Adrenal gland (tissue), 12 donors: Measurements from ENCODE around the gene SNX25. TPM values are rescaled to one million over a fixed set of nuclear protein-coding genes. Genes with fewer than 3 reads are reported as not detected.
"Not testable (repeated sequence)": the region's sequence is repeated elsewhere in the genome, so short reads cannot be mapped to it uniquely, and the experiment has no call there.

Experiments used
- DNase-seq, 7 donors: peaks; one replicate each; pipeline ENCODE4 v3.0.0-alpha.2; 2019 to 2020
- H3K27ac ChIP-seq, 5 donors: fragments of 200-600 bp; sonication (generic) in 4 of 5; 1 replicate in 3 of 5; 2 replicates in 2 of 5; pipeline versions ENCODE4 v1.5.1 to v1.8.0; 2016 to 2020; ENCODE audit warnings: mild to moderate bottlenecking in 1 of 5
- H3K27me3 ChIP-seq: fragments of 200-600 bp; 2 replicates; pipeline ENCODE4 v1.8.0; 2021
- H3K36me3 ChIP-seq, 2 donors: fragments of 200-600 bp; replicated peaks in 1 of 2; 1 replicate in 1 of 2; 2 replicates in 1 of 2; pipeline versions ENCODE4 v1.5.1 to v1.8.0; 2018 to 2022
- H3K4me1 ChIP-seq, 2 donors: fragments of 200-600 bp; replicated peaks in 1 of 2; 1 replicate in 1 of 2; 2 replicates in 1 of 2; pipeline versions ENCODE4 v1.5.1 to v1.8.0; 2018 to 2021
- H3K4me3 ChIP-seq, 4 donors: fragments of 200-600 bp; sonication (generic) in 3 of 4; one replicate each; pipeline ENCODE4 v1.5.1; 2016 to 2018
- H3K9me3 ChIP-seq, 3 donors: fragments of 200-600 bp; sonication (generic) in 1 of 3; replicated peaks in 1 of 3; 1 replicate in 2 of 3; 2 replicates in 1 of 3; pipeline versions ENCODE4 v1.5.1 to v1.8.0; 2016 to 2021
- CTCF ChIP-seq, 6 experiments: fragments of 450-650 bp in 4 of 6; fragments of 200-600 bp in 2 of 6; sonication (generic) in 1 of 6; IDR thresholded peaks; 1 replicate in 5 of 6; 2 replicates in 1 of 6; pipeline versions ENCODE4 v1.5.1 to v1.8.0; 2016 to 2021; ENCODE audit warnings: antibody characterized with exemption in 6 of 6, mild to moderate bottlenecking in 2 of 6, moderate library complexity in 1 of 6
- POLR2A ChIP-seq, 2 donors: fragments of 450-650 bp; IDR thresholded peaks; one replicate each; pipeline ENCODE4 v1.6.1; 2017; ENCODE audit warnings: antibody characterized with exemption in 2 of 2, mild to moderate bottlenecking in 2 of 2, moderate library complexity in 1 of 2
- WGBS, 4 donors: extraction: QIAGEN DNeasy Blood & Tissue Kit in 2 of 4; methylation state at CpG; one replicate each; pipeline versions ENCODE4 v1.1.5 to v1.1.7; 2013 to 2017; 5-methylcytosine and 5-hydroxymethylcytosine counted together
- intact Hi-C, 2 donors: fragments of 100-400 bp; cut with DNase I; formaldehyde crosslinking; loops; one replicate each; pipeline versions ENCODE4 v1.14.1 to v1.15.0; 2022 to 2023
- polyA plus RNA-seq, 3 donors: library from polyadenylated mRNA; stranded (reverse); fragments of 200-250 nt in 2 of 3; fragments of 350-450 nt in 1 of 3; fragmentation: Illumina TruSeq in 1 of 3; extraction: RNeasy Lipid Tissue Mini Kit (QIAGEN cat#74804) in 1 of 3; gene quantifications; one replicate each; pipeline ENCODE4 v1.2.3, GENCODE V29; 2013 to 2014
- total RNA-seq, 9 donors: library from RNA; depleted of rRNA in 4 of 9; stranded (reverse); fragments of >200 nt in 4 of 9; fragments of 120-200 nt in 1 of 9; fragmentation: NEBNext Ultra II Directional in 1 of 9; extraction: Animal tissue kit (Norgen Biotek cat#: 25700) in 1 of 9; gene quantifications; one replicate each; pipeline versions ENCODE4 v1.1.0 to v1.2.4, GENCODE V29; 2013 to 2023
- donor health status: healthy with polysubstance abuse.
- donor health status: Bipolar disorder and iron deficiency.
- donor health status: DM: yes; HTN: yes; CAD: no.
- donor health status: DM: no; HTN: no; CAD: no.
- donor health status: DM: no; HTN: no; CAD: no.
- donor health status: DM: yes; HTN: yes; CAD: no.

The SNX25 gene
- total and polyA plus RNA-seq, 12 donors, result 4.7 to 29.3 (median 13.3) TPM

DNA sequence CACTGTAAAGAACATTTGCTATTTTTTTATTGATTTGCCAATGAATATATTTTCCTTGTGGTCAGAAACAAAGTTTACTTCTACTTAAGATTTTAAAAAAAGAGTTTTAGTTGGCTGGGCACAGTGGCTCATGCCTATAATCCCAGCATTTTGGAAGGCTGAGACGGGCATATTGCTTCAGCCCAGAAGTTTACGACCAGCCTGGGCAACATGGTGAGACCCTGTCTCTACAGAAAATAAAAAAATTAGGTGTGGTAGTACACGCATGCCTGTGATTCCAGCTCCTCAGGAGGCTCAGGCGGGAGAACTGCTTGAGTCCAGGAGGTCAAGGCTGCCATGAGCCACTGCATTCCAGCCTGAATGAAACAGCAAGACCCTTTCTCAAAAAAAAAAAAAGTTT lies 149.6 kb downstream of the SNX25 start:
- no peak for DNase-seq
- no peaks in the 10 kb centered on the region for H3K36me3 ChIP-seq
- no peaks in the 10 kb centered on the region for H3K4me1 ChIP-seq
- 91 to 97% (median 95%) methylated on average over 4 of the region's 4 CpGs for WGBS, 4 donors
- no peak overlapping the region for H3K4me3 ChIP-seq
- no peak overlapping the region for H3K27ac ChIP-seq
- TF ChIP-seq CTCF (IDR thresholded peaks at IDR 0.05), result no peak
- no peak for TF ChIP-seq POLR2A (IDR thresholded peaks at IDR 0.05)
- H3K27me3 ChIP-seq, result no peaks in the 10 kb centered on the region
- intact Hi-C loops, result no loop called here
- no peaks in the 10 kb centered on the region for H3K9me3 ChIP-seq

DNA sequence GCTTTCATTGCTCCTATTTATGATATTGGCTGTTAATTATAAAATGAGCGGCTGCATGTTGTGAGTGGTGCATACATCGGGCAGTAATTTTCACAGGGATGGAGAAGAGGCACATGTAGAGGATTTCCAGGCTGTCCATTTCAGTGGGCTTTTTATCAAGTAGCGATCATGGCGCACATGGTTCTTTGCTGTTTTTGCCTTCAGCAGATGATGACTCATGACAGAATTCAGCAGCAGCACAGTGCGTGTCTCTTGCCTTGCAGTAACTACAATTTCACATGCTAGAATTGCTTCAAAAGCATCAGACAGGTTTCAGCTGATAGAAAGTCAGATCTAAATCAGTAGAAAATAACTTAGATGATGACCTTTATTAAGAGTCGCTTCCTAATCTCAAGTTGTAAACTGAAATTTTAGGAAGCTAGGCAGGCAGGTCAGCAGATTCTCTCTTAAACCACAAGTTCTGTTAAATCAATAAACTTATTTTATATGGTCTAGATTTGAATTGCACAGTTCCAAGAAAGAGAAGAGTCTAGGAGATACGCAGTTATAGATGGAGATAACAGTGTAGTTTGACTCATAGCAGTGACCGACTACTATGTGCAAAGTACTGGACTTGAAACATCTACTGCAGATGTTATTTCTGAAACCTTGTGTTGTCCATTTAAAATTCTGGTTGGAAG lies 150.5 kb downstream of the SNX25 start:
- TF ChIP-seq POLR2A (IDR thresholded peaks at IDR 0.05) (no peak), CTCF (IDR thresholded peaks at IDR 0.05) (no peak)
- Histone ChIP-seq H3K4me3 (no peak overlapping the region), H3K27me3 (no peaks in the 10 kb centered on the region), H3K36me3 (no peaks in the 10 kb centered on the region), H3K27ac (no peak overlapping the region), H3K4me1 (no peaks in the 10 kb centered on the region), H3K9me3 (no peaks in the 10 kb centered on the region)
- intact Hi-C loops, result no loop called here
- 91 to 96% (median 93%) methylated on average over 8 of the region's 8 CpGs for WGBS, 4 donors
- no peak for DNase-seq

- intact Hi-C loops, result no loop called here
- Histone ChIP-seq H3K36me3 (no peaks in the 10 kb centered on the region), H3K27me3 (no peaks in the 10 kb centered on the region), H3K9me3 (no peaks in the 10 kb centered on the region), H3K4me1 (no peaks in the 10 kb centered on the region), H3K27ac (no peak overlapping the region), H3K4me3 (no peak overlapping the region)
- 86 to 92% (median 90%) methylated on average over 3 of the region's 3 CpGs for WGBS, 4 donors
- DNase-seq, result no peak
- no peak for TF ChIP-seq POLR2A (IDR thresholded peaks at IDR 0.05)
Observed at GRCh38 chr4:185361872-185362271, 152.5 kb downstream of the SNX25 start.

GRCh38 chr4:185362570-185362969 lies 153.2 kb downstream of the SNX25 start:
- H3K27me3 ChIP-seq, H3K4me1 ChIP-seq, intact Hi-C loops, DNase-seq, H3K9me3 ChIP-seq, H3K4me3 ChIP-seq, H3K27ac ChIP-seq, H3K36me3 ChIP-seq: not testable (repeated sequence)
- 88 to 93% (median 92%) methylated on average over 6 of the region's 6 CpGs for WGBS, 4 donors

DNA sequence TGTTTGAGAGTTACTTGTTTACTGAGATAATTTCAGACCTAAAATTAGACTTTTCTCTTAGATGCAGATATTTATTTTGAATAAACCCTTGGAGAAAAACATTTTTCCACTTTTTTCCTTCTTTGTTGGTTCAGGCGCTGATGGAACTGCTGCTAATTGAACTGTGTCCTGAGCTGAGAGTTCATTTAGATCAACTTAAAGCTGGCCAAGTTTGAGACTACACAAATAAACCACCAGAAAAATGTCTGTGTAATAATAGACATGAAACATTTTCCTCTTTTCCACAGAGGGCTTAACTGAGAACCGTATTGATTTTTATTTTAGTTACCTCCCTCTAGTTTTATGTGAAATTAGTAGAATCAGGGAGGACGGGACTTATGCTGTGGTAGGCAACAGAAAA lies 153.9 kb downstream of the SNX25 start:
- Histone ChIP-seq H3K9me3 (no peaks in the 10 kb centered on the region), H3K36me3 (no peaks in the 10 kb centered on the region), H3K4me3 (no peak overlapping the region), H3K27ac (no peak overlapping the region), H3K27me3 (no peaks in the 10 kb centered on the region), H3K4me1 (no peaks in the 10 kb centered on the region)
- no peak for DNase-seq
- 84 to 87% (median 85%) methylated on average over 3 of the region's 3 CpGs for WGBS, 4 donors
- TF ChIP-seq CTCF (IDR thresholded peaks at IDR 0.05) (no peak), POLR2A (IDR thresholded peaks at IDR 0.05) (no peak)
- intact Hi-C loops, result no loop called here
